ENCODE data around the gene ERI2.

ERI2 gene, protein sequence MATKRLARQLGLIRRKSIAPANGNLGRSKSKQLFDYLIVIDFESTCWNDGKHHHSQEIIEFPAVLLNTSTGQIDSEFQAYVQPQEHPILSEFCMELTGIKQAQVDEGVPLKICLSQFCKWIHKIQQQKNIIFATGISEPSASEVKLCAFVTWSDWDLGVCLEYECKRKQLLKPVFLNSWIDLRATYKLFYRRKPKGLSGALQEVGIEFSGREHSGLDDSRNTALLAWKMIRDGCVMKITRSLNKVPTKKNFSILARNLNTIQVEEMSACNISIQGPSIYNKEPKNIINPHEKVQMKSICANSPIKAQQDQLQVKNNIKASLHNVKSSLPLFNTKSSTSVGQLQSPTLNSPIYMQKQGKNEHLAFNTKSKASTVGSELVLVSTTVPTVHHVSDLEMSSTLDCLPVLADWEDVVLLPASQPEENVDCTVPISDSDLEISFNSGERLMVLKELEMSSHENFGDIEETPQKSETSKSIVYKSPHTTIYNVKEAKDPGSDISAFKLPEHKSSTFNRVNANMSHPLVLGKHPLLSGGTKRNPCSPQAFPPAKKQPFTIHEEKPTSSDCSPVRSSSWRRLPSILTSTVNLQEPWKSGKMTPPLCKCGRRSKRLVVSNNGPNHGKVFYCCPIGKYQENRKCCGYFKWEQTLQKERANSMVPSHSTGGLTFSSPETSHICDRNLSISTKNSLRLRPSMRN

DNA sequence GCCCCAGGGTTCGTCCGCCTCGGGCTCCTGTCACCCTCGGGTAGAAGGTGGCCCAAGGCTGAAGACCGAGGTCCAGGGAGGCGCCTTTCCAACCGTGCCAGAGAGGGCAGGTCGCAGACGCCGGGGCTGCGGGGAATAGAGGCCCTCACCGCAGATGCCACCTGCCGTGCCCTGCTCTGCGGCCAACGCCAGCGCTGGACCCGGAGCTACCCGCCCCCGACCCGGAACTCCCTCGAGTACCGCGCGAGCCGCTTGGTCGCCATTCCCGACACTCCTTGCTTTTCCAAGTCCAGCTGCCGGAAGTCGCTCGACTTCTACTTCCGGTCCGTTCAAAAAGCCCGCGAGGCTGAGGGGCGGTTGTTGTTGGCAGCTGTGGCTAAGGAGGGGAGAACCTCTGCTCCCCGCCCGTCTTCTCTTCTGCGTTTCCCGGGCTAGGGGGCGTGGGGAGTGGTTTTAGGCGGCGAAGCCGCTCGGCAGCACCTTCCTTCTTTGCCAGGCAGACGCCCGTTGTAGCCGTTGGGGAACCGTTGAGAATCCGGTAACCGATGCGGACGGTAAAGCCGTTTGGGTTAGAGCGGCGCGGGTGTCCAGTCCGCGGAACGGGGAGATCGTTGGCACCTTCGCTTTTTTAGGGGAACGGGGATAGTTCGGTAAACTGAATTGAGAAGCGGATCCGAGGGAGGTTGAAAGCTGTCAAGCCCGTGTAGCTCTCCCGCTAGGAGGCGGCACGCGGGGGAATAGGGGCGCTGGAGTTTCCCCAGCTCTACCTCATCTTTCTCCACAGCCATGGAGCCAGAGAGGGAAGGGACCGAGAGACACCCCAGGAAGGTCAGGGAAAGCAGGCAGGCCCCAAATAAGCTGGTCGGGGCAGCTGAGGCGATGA lies at the start of gene ERI2, which contains the start of gene REXO5:
Gene ERI2 (minus strand): TSS at position 305 of the 883 bp plus-strand sequence. CDS start 42 bp downstream, at position 263.
Gene REXO5 (plus strand): TSS at position 360 of the 883 bp plus-strand sequence. CDS start 427 bp downstream, at position 787.
- peak within 1 kb of the TSS; percentile 95 for H3K4me3 ChIP-seq (replicated peaks; ENCODE audit: low read depth, low read length)
- peak; percentile 55 for TF ChIP-seq CTCF (IDR thresholded peaks at IDR 0.05; ENCODE audit: low read depth, low read length, missing control alignments)
- DNase-seq (ENCODE audit: extremely low read depth, low read depth) = peak; percentile 81

DNA sequence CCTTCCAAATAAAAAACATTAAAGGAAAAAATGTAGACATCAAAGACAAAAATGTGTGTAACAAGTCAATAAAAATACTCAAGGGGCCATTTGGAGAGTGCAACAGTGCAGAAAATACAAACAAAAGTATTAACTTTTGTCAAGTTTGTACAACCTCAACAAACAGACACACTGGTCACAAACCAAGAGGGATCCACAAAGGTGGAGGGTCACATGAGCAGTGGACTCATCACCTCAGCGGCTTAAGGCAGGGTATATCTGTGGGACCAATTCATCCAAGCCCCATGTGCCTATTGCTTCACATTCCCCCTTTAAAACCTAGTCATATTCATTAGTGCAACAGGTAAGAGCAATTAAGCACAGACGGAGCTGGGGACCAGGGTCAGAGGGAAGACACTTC lies 48.7 kb upstream of the ERI2 start:
- TF ChIP-seq CTCF (IDR thresholded peaks at IDR 0.05; ENCODE audit: low read depth, low read length, missing control alignments) = no peak
- H3K4me3 ChIP-seq (replicated peaks; ENCODE audit: low read depth, low read length) = no peak overlapping the region
- no peak for DNase-seq (ENCODE audit: extremely low read depth, low read depth)

DNA sequence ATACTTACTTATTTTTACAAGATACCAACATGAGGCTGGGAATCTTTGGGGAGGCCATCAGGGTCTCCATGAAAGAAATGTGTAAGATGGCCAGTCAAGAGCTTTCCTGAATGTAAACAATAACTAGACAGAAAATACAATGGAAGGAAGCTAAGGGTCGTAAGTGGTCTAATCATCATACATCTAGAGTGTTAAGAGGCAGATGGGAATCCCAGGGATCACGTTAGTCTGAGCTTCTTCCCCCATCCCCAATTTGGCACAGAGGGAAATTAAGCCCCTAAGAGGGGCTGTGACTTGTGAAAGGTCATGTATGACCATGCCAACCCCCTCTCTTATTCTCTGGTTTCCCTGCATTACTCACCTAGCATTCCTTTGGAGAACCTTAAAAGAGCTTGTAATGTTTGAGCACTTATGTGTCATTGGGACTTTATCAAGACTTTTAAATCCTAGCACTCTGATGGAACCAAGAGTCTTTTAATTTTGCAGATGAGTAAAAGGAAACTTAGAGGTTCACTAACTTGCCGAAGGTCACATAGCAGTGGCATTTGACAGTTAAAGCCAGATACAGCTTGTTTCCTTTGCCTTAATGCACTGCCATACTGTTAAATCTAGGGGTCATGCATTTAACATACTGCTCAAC lies 47.8 kb upstream of the ERI2 start:
- no peak overlapping the region for H3K4me3 ChIP-seq (replicated peaks; ENCODE audit: low read depth, low read length)
- no peak for TF ChIP-seq CTCF (IDR thresholded peaks at IDR 0.05; ENCODE audit: low read depth, low read length, missing control alignments)
- DNase-seq (ENCODE audit: extremely low read depth, low read depth) = no peak

- no peak for TF ChIP-seq CTCF (IDR thresholded peaks at IDR 0.05; ENCODE audit: low read depth, low read length, missing control alignments)
- no peak overlapping the region for H3K4me3 ChIP-seq (replicated peaks; ENCODE audit: low read depth, low read length)
- no peak for DNase-seq (ENCODE audit: extremely low read depth, low read depth)
These were observed 46.9 kb upstream of the ERI2 start for GRCh38 chr16:20853143-20853542.

- no peak for TF ChIP-seq CTCF (IDR thresholded peaks at IDR 0.05; ENCODE audit: low read depth, low read length, missing control alignments)
- DNase-seq (ENCODE audit: extremely low read depth, low read depth) = peak; percentile 46
- no peak overlapping the region for H3K4me3 ChIP-seq (replicated peaks; ENCODE audit: low read depth, low read length)
These were observed 45.3 kb upstream of the ERI2 start for GRCh38 chr16:20851601-20852000.

- H3K4me3 ChIP-seq (replicated peaks; ENCODE audit: low read depth, low read length) = no peak overlapping the region
- no peak for DNase-seq (ENCODE audit: extremely low read depth, low read depth)
- TF ChIP-seq CTCF (IDR thresholded peaks at IDR 0.05; ENCODE audit: low read depth, low read length, missing control alignments) = no peak
These were observed 44.7 kb upstream of the ERI2 start for GRCh38 chr16:20850981-20851380.

Data from HFF-Myc (cell line).